DMS114 treated with DMSO at 0.1 percent for 48 hours (cell line): ENCODE results near the gene KLHDC10.
"Not testable (repeated sequence)": the region's sequence is repeated elsewhere in the genome, so short reads cannot be mapped to it uniquely, and the experiment has no call there.

Experiments used
- DNase-seq: peaks from one replicate; lab custom pipeline; 2025; ENCODE audit not compliant: unreplicated experiment; lab: John Stamatoyannopoulos, UW

The KLHDC10 gene

DNA sequence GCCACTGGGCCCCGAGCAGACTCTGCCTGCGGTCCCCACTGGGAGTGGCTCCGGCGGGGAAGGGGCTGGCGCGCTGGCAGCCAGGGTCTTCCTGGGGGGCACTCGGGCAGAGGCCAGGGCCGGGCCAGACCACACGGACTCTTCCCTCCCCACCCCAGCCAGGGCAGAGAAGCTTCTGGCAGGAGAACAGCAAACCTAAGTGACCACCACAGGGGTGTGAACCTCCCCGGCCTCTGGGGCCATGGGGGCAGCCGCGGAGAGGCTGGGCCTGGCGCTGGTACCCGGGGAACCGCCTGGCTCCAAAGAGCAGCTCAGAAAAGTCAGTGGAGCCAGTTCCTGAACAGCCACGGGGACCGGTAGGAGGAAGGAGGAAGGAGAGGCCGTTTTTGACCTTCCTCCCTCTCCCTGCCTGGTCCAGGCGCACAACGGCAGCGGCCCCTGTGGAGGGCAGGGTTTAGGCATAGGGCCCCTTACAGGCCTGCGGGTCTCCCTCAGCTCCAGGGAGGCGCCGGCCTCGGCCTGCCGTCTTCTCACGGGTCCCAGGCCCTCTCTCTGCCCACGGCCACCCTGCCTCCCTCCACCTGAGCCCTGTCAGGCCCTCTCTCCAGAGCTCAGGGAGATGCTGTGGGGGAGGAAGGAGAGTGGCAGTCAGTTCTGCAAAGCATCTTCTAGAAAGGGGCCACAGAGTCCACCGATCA lies 83.0 kb downstream of the KLHDC10 start:
- DNase-seq: no peak

DNA sequence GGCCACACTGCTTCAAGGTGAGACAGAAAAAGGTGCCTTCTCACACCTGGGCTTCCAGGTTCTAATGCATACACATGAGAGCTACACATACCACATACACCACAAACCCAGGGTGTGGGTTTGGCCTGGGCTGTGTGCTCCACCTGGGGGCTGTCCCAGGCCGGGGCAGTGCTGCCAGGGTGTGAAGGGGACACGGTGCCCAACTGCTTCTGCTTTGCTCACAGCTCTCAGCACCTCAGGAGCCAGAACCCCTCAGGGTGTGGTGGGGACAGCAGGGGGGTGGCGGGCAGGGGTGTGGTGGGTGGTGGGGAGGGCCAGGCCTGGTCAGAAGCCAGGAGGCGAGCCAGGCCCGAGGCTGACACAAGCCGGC lies 83.8 kb downstream of the KLHDC10 start:
- DNase-seq: no peak

DNA sequence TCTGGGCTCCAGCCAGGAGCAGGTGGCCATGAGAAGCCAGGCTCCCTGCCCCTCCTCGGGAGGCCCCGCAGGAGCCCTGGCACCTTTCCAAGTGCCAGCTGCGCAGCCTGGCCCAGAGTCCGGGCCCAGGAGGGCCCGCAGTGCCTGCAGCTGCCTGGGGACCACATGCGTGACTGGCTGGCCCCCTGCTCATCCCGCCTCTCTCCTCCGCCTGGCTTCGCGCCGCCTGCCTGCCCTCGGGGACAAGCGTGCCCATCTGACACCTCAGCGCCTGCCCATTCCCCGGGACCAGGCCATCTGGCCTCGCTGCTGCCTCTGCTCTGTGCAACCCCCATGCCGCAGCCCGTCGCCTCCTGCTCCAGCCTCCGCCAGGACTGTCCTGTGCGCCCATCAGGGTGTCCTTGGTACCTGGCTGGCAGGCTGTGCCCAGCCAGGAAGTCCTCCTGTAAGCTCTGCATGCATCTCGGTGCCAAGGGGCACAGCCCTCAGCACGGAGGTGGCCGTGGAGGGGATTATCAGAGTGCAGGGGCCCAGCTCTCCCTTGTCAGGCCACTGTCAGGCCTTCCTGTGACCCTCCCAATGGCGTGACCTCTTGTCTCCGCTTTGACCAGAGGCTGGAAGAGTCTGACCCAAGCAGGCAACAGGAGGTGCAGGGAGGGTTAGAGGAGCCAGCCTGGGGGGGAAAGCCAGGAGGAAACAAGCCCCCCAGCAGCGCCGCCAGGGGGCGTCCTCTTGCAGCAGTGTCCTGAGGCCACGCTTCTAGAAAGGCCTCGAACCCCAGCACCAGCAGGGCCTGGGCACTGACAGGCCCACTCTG lies 84.4 kb downstream of the KLHDC10 start:
- no peak for DNase-seq

DNA sequence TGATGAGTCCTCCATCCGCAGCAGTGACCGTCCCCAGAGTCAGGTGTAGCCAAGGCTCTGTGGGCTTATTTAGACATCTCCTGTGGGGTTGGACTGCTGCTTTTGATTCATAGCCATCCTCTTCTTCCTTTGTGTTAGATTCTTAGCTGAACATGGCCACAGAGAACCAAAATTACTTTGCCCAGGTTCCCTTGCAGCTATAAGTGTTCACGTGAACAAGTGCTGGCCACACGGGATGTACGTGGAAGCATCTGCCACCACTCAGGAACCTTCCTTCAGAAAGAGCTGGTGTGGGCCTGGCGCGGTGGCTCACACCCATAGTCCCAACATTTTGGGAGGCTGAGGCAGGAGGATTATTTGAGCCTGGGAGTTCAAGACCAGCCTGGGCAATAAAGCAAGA lies 85.8 kb downstream of the KLHDC10 start:
- DNase-seq: no peak

DNA sequence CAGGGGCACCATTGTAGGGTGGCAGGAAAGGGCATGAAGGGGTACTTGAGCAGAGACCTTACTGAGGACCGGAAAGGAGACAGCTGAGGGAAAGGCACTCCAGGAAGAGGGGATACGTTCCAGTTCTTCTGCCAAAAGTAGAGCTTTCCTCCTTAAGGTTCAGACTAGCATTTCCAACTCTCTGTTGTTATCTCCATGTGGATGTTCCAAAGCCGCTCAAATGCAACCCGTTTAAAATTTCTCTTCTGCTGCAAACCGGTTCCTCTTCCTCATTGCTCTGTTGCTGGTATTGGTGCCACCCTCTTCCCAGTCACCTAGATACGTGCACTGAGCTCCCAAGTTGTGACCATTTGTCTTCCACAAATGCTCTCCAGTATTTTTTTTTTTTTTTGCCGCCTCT lies 87.4 kb downstream of the KLHDC10 start:
- DNase-seq: no peak

DNA sequence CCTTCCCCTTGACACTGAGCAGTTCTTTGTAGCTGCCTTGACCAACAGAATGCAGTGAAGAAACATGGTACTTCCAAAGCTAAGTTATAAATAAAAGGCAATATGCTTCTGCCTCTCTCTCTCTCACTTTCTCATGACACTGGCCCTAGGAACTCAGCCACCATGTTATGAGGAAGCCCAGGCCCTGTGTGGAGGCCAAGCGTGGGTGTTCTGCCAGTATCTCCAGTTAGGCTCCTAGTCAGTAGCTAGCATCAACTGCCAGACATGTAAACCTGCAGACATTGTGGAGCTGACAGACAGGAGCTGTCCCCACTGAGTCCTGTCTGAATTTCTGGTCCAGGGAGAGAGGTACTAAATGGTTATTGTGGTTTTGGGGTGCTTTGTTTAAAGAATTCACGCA lies 89.7 kb downstream of the KLHDC10 start:
- no peak for DNase-seq

DNA sequence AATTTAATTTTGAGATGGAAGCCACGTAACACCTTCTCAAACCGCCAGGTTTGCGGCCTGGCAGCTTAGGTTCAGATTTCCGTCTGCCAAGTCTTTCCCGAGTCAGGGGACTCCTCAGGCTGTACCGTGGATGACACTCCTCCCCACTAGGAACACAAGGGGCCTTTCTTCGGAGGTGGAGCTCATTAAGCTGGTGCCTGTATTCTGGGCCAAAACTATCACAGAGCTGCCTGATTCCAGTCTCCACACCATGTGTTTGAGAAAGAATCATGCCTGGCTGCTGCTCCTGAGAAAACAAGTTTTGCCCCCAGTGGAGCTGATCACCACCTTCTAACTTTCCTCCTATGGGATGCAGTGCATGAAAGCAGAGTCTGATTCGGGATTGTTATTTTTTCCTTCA lies 90.1 kb downstream of the KLHDC10 start:
- no peak for DNase-seq

DNA sequence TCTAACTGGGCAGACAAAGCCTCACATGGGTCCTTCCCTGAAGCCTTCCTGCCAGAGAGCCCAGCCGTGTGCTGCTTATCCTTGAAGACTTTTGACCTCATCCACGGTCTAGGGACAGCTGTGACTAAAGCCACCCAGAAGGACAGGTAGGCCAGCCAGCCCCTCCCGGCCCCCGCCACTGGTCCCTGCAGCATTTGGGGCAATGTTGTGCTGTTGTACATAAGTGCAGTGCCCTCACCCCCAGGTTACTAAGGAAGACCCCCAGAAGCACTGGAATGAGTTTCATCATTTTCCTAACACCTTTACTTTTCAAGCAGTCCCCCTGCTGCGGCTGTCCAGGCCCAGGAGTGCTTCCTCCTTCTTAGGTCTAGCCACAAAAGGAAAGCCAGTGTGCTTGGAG lies 91.9 kb downstream of the KLHDC10 start:
- no peak for DNase-seq

DNA sequence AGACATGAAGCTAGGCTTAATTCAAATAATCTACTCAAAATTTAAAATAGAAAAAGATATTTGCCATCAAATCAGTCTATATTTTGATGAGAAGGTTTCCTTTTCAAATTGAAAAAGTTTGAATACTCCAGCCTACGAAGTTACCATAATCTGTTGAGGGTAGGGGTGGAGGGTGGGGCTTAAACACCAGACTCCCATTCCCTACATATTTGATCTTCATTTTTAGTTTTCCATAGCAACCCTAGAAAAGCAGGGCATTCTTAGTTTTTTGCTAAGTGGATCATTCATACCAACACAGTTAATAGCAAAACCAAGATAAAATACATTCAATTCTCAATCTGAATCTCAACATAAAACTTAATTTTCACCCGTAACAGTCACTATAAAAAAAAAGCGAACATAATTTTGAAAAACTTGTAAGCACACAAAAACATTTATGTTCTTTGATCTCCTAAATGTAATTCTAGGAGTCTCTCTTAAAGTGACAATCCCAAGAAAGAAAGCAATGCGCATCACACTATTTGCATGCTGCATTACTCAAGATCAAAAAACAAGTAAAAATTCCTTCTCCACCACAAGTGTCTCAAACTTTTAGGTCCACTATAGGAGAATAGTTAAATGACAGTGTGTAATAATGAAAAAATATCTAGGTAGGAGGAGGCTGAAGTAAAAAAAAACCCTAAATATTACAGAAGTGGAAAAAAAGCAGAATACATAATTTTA lies 104.1 kb downstream of the KLHDC10 start:
- no peak for DNase-seq

DNA sequence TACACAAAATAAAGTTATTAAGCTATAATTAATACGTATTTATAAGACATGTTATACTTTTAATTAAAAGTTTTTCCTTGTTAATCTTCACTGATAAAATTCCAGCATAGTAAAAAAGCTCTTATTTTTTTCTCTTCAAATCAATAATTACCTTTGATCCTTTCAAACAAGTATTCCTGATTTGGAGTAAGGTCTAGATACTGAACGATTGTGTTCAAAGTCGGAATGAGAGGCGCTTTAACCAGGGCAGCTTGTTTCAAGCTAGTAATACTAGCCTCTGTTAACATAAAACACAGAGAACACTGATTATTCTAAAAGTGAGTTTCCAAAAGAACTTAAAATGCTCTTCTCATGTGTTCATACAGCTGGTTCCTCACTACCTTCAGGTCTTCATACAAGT lies 107.9 kb downstream of the KLHDC10 start:
- DNase-seq: no peak

DNA sequence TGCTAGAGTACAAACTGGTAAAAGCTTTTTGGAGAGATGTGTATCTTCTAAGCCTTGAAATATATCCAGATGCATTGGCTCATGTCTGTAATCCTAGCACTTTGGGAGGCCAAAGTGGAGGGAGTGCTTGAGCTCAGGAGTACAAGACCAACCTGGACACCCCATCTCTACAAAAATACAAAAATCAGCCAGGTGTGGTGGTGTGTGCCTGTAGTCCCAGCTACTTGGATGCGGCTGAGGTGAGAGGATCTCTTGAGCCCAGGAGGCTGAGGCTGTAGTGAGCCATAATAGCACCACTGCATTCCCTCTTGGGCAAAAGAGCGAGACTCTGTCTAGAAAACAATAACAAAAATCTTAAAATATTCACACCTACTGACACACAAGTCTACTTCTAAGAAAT lies 109.3 kb downstream of the KLHDC10 start:
- DNase-seq: no peak

DNA sequence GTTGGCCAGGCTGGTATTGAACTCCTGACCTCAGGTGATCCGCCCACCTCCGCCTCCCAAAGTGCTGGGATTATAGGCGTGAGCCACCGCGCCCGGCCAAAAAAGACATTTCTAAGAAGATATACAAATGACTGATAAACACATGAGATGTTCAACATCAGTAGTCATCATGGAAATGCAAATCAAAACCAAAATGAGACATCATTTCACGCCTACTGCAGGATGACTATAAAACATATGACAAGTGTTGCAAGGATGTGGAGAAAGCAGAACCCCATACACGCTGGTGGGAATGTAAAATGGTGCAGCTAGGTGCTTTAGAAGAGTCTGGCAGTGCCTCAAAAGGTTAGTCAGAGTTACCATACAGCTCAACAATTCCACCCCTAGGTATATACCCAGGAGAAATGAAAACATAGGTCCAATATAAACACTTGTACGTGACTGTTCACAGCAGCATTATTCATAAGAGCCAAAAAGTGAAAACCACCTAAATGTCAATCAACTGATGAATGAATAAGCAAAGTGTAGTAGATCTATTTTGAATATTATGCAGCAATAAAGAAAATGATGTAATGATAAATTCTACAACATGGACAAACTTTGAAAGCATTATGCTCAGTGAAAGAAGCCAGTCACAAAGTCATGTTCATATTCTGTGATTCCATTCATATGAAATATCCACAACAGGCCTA lies 110.4 kb downstream of the KLHDC10 start:
- no peak for DNase-seq

DNA sequence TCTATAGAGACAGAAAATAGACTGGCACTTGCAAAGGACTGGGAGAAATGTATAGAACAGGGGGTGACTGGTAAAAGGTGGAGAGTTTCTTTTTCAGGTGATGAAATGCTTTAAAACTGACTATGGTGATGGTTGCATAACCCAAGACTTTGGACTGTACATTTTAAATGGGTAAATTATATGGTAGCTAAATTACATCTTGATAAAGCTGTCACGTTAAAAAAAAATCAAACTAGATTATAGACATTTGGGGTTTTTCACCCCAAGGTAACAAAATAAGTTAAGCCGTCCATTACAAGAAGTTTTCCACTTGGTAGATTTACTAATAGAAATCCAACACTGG lies 110.9 kb downstream of the KLHDC10 start:
- no peak for DNase-seq

DNA sequence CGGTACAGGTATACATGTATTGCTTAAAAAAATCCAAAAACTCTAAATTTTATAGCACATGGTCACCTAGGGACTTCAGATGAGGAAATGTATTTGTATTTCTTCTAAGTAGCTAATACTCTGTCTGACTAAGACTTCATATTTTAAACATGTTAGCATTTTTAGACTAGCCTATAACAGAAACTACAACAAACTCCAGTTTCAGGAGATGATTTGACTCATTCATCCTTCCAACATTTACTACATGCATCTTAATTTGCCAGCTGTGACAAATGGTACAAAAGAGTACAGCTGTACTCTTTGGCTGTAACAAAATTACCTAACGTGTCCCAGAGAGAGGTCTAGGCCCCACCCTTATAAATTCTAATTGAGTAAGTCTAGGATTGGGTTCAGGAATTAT lies 112.7 kb downstream of the KLHDC10 start:
- DNase-seq: no peak

DNA sequence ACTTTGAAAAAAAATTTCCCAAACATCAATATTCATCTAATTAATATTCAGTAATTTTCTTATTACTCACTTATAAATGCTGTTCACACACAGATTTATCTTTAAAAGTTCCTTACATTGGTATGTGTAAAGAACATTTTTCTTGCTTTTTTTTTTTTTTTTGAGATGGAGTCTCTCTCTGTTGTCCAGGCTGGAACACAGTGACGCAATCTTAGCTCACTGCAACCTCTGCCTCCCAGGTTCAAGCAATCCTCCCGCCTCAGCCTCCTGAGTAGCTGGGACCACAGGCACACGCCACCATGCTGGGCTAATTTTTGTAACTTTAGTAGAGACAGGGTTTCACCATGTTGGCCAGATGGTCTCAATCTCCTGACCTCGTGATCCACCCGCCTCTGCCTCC lies 114.0 kb downstream of the KLHDC10 start:
- not testable (repeated sequence) for DNase-seq
